Activated CD4-positive, alpha-beta memory T cell treated with anti-CD3 and anti-CD28 coated beads for 36 hours (primary cell): ENCODE results near the gene HOXD12. TPM values are rescaled to one million over a fixed set of nuclear protein-coding genes. Genes with fewer than 3 reads are reported as not detected.

Experiments
- CTCF ChIA-PET: fragments of 350-600 bp; sonication (Branson Sonifier 250); formaldehyde crosslinking; loops from one replicate; lab custom pipeline; 2021; ENCODE audit warnings: antibody characterized with exemption, inconsistent platforms; lab: Charles Lee
- POLR2A ChIA-PET: fragments of 350-600 bp; sonication (Branson Sonifier 250); formaldehyde crosslinking; loops from one replicate; lab custom pipeline; 2021; ENCODE audit warnings: antibody characterized with exemption; lab: Charles Lee
- DNase-seq: peaks from one replicate; pipeline ENCODE4 v3.0.0-alpha.2; 2020
- H3K27ac Mint-ChIP-seq: one replicate; pipeline ENCODE4 v1.8.0; 2021; ENCODE audit warnings: mixed read lengths
- H3K27me3 Mint-ChIP-seq: one replicate; pipeline ENCODE4 v1.8.0; 2021; ENCODE audit warnings: mixed read lengths
- H3K36me3 Mint-ChIP-seq: one replicate; pipeline ENCODE4 v1.8.0; 2021; ENCODE audit warnings: mixed read lengths
- H3K4me1 Mint-ChIP-seq: one replicate; pipeline ENCODE4 v1.8.0; 2021; ENCODE audit warnings: low read depth, mixed read lengths
- H3K4me3 Mint-ChIP-seq: one replicate; pipeline ENCODE4 v1.8.0; 2021; ENCODE audit warnings: mild to moderate bottlenecking, mixed read lengths
- H3K9me3 Mint-ChIP-seq: one replicate; pipeline ENCODE4 v1.8.0; 2021; ENCODE audit warnings: mixed read lengths
- intact Hi-C: fragments of 100-400 bp; cut with micrococcal nuclease; formaldehyde crosslinking; loops from one replicate; pipeline ENCODE4 v1.15.1; 2023
- total RNA-seq, 2 experiments: library from RNA; stranded (reverse); gene quantifications; one replicate each; pipeline ENCODE4 v1.2.3, GENCODE V29; 2021

Gene HOXD12
- total RNA-seq, 2 experiments from 2014 or later: not detected

DNA sequence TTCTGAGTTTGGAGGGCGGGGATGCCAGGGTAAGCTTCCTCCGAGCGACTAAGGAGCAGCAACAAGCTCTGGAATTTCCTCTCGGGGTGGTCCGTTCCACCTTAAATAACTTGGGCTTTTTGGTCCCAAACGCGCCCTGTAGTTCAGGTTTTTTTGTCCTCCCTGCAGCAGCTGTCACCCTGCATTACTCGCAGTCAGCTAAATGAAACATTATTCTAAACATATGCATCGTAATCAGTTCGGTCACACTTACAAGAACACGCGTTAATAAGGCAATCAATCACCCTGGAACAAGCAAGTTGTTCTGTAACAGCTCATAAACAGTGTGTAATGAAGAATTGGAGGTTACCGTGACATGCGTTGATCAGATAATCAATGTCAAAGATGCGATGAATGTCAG, 24.1 kb upstream of the HOXD12 start:
- peaks cover 7% of the 10 kb centered on the region for H3K9me3 Mint-ChIP-seq
- peaks cover 14% of the 10 kb centered on the region for H3K36me3 Mint-ChIP-seq
- POLR2A ChIA-PET: no interaction called here
- no peak overlapping the region for H3K4me3 Mint-ChIP-seq
- DNase-seq: no peak
- no peak overlapping the region for H3K27ac Mint-ChIP-seq
- H3K4me1 Mint-ChIP-seq: peaks cover 16% of the 10 kb centered on the region
- intact Hi-C loops: no loop called here
- CTCF ChIA-PET: interaction anchor here (1.5 kb wide), 1 partner anchor 21 kb away, joined by 4 read pairs; no protein-coding TSS in a partner anchor
- H3K27me3 Mint-ChIP-seq: peaks cover 75% of the 10 kb centered on the region

DNA sequence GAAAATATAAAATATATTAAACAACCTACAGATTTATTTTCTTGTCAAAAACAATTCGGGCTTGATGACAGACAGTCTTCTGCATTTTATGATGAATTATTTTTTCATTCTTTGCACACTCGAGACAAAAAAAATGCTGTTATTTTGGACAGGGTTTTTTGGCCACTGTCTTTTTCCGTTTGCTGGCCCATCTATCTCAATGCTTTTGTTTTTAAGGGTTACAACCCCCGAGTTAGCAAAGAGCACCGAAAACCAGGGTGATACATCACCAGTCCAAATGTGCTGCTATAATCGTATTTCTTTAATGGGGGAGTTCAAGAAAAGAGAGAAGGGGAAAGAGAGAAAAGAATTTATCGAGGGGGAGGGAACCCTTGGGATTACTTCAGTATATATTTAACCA, 23.5 kb upstream of the HOXD12 start:
- intact Hi-C loops: no loop called here
- H3K36me3 Mint-ChIP-seq: peaks cover 16% of the 10 kb centered on the region
- ChIA-PET CTCF (no interaction called here), POLR2A (no interaction called here)
- no peak for DNase-seq
- H3K4me3 Mint-ChIP-seq: no peak overlapping the region
- no peak overlapping the region for H3K27ac Mint-ChIP-seq
- peaks cover 18% of the 10 kb centered on the region for H3K4me1 Mint-ChIP-seq
- H3K27me3 Mint-ChIP-seq: peaks cover 74% of the 10 kb centered on the region
- peaks cover 10% of the 10 kb centered on the region for H3K9me3 Mint-ChIP-seq

DNA sequence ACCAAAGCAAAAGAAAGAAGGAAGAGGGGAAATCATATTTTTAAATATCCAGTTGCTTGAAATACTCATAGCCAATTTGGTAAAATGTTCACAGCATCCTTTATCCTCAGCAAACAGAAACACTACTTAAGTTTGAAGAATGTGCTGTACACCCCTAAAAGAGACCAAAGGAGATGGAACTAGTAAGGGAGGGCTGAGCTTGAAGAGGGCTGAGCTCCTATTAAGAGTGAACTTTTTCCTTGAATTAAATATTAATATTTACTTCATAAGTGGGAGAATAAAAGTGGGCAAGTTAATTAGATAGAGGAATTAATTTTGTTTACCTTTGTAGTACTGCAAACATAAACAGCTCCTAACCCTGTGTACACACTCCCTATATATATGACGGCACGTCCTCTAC, 22.8 kb upstream of the HOXD12 start:
- H3K4me3 Mint-ChIP-seq: no peak overlapping the region
- intact Hi-C loops: no loop called here
- H3K27ac Mint-ChIP-seq: no peak overlapping the region
- H3K4me1 Mint-ChIP-seq: peaks cover 19% of the 10 kb centered on the region
- peaks cover 22% of the 10 kb centered on the region for H3K36me3 Mint-ChIP-seq
- peaks cover 15% of the 10 kb centered on the region for H3K9me3 Mint-ChIP-seq
- ChIA-PET POLR2A (no interaction called here), CTCF (interaction anchor here (1.0 kb wide), 1 partner anchor 387 kb away, joined by 6 read pairs; no protein-coding TSS in a partner anchor)
- no peak for DNase-seq
- peaks cover 77% of the 10 kb centered on the region for H3K27me3 Mint-ChIP-seq

DNA sequence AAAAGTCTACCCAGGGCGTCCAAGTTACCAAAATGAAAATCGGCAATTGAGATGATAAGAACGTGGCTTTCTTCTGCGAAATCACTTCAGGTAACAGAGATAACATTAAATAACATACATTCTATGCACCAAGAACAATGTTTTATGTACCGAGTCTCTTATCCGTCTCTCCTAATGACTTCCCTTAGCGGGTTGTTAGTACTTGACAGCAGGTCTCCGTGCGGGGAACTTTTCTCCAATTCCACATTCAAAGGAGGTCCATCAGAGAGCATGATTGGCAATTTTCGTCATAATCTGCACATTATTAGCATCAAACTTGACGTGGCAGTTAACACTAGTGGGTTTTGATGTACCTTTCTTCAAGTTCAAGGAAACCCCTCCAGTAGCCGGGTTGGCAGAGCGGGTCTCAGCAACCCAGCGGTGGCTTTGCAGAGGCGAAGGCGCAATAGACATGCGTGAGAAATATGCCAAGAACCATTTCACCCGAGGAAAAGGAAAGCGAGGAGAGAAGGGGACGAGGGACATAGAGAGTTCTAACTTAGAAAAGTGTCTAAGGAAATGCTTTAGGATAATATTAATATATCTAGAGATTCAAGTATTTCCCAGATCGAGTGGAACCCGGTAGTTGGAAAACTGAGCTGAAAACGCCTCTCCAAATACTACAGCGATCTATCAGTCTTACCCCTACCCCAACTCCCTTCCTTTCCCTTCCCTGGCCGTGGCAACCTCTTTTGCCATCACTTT, 20.9 kb upstream of the HOXD12 start:
- ChIA-PET CTCF (interaction anchor here (0.7 kb wide), 1 partner anchor 15 kb away, joined by 3 read pairs; no protein-coding TSS in a partner anchor), POLR2A (no interaction called here)
- H3K4me3 Mint-ChIP-seq: peak overlapping the region; percentile 30
- DNase-seq: no peak
- H3K9me3 Mint-ChIP-seq: peaks cover 17% of the 10 kb centered on the region
- peaks cover 17% of the 10 kb centered on the region for H3K4me1 Mint-ChIP-seq
- peak overlapping the region; percentile 2 for H3K27ac Mint-ChIP-seq
- peaks cover 73% of the 10 kb centered on the region for H3K27me3 Mint-ChIP-seq
- intact Hi-C loops: no loop called here
- peaks cover 34% of the 10 kb centered on the region for H3K36me3 Mint-ChIP-seq

DNA sequence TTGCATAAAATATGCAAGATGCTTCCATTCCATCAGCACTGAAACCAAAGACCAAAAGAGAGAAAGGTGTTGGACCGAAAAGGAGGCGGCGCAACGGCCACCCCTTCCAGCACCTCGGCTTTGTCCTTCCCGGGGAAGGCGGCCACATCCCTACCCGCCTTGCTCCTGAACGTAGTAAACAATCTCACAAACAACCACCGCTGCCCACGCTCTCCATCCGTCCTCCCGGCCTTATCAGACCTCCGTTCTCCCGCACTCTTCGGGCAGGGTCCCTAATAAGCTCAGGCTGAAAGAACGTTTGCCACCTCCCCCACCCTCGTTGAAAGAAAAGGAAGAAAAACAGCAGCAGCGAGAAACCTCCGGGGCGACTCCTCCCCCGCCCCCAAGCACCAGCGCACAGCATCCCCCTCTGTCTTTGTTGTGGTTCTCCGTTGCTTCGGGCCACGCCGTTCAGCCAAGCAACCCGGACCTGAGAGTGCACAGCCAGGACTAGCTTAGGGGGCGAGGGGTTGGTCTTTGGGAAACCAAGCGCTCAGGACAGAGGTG, 20.2 kb upstream of the HOXD12 start:
- H3K27ac Mint-ChIP-seq: peak overlapping the region; percentile 42
- intact Hi-C loops: no loop called here
- peak overlapping the region; percentile 30 for H3K4me3 Mint-ChIP-seq
- CTCF ChIA-PET: interaction anchor here (0.7 to 1.2 kb wide), 2 partner anchors 14 to 18 kb away, joined by 3 read pairs; no protein-coding TSS in a partner anchor
- H3K9me3 Mint-ChIP-seq: peaks cover 22% of the 10 kb centered on the region
- POLR2A ChIA-PET: interaction anchor here (0.6 kb wide), 1 partner anchor 380 kb away, joined by 3 read pairs; no protein-coding TSS in a partner anchor
- DNase-seq: no peak
- peaks cover 17% of the 10 kb centered on the region for H3K4me1 Mint-ChIP-seq
- H3K27me3 Mint-ChIP-seq: peaks cover 74% of the 10 kb centered on the region
- peaks cover 39% of the 10 kb centered on the region for H3K36me3 Mint-ChIP-seq

DNA sequence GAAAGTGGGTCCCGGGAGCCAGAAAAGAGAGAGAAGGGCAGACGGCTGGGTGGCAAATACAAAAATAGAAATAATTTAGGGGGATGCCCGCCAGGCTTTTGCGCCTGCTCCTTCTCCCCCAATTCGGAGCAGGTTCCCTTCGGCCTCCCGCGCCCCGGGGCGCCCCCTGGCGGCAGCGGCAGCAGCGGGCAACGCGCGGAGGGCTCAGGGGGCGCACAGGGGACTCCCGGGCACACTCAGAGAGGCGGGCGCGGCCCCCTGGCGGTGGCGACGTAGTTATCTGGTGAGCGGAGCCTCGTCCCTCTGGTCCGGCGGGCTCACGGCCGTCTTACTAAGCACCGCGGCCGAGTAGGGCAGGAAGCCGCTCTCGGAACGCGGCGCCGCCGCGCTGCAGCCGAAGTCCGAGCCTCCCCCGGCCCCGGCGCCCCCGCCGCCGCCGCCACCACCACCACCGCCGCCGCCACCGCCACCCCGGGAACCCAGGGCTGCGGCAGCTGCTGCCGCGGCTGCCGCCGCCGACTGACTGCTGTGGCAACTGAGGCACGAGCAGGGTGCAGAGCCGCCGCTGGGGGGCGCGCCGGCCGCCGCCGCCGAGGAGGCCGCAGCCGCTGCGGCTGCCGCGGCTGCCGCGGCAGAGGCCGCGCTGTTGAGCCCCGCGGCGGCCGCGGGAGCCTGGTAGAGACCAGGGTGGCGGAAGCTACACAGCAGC, 19.6 kb upstream of the HOXD12 start:
- Mint-ChIP-seq H3K36me3 (peaks cover 39% of the 10 kb centered on the region), H3K27ac (peak overlapping the region; percentile 42), H3K4me3 (peak overlapping the region; percentile 30), H3K9me3 (peaks cover 22% of the 10 kb centered on the region), H3K27me3 (peaks cover 74% of the 10 kb centered on the region), H3K4me1 (peaks cover 17% of the 10 kb centered on the region)
- POLR2A ChIA-PET: interaction anchor here (0.6 kb wide), 1 partner anchor 380 kb away, joined by 3 read pairs; no protein-coding TSS in a partner anchor
- CTCF ChIA-PET: interaction anchor here (0.7 to 1.2 kb wide), 3 partner anchors 14 to 18 kb away, joined by 3 read pairs; no protein-coding TSS in a partner anchor
- intact Hi-C loops: loop anchor here (2.0 kb wide), 1 partner anchor 17 kb away; no protein-coding TSS in a partner anchor
- no peak for DNase-seq

DNA sequence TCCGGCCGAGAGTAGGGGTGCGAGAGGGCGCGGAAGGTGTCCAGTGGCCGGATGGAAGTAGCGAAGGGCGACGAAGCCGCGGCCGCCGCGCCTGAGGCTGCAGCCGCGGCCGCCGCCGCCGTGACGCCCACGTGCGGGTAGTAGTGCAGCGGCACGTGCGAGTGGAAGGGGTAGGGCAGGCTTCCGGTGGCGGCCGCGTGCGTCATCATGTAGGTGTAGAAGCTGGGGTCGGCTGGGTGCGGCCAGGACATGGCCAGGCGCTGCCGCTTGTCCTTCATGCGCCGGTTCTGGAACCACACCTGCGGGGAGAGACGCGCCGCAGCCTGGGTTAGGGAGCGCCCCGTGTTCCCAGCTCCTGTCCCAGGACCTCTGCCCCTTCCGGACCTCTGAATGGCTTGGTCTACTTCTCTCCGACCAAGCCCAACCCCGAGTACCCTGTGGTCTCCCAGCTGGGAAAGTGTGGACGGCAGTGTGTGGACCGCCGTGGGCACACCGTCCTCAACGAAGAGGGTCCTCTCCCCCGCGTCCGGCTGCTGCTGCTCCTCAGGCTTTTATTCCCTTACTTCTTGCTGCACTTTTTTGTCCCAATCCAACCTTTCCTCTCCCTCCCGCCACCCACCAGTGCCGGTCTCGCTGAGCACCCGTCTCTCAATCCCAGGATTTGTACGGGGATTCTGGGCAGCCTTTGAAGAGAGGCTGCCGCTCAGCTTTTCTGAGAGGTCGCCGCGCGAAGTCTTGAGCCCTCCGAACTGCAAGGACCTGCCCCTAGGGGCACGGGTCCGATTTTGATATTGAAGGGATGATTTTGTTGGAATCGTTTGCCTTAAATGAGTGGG, 18.8 kb upstream of the HOXD12 start:
- Mint-ChIP-seq H3K27ac (peak overlapping the region; percentile 52), H3K4me3 (peak overlapping the region; percentile 45), H3K27me3 (peaks cover 75% of the 10 kb centered on the region), H3K4me1 (peaks cover 17% of the 10 kb centered on the region), H3K36me3 (peaks cover 39% of the 10 kb centered on the region), H3K9me3 (peaks cover 19% of the 10 kb centered on the region)
- intact Hi-C loops: loop anchor here (2.0 kb wide), 1 partner anchor 16 kb away; no protein-coding TSS in a partner anchor
- CTCF ChIA-PET: interaction anchor here (0.9 to 2.0 kb wide), 3 partner anchors 15 to 17 kb away, joined by 3 to 7 read pairs (median 3); no protein-coding TSS in a partner anchor
- DNase-seq: no peak
- POLR2A ChIA-PET: no interaction called here

DNA sequence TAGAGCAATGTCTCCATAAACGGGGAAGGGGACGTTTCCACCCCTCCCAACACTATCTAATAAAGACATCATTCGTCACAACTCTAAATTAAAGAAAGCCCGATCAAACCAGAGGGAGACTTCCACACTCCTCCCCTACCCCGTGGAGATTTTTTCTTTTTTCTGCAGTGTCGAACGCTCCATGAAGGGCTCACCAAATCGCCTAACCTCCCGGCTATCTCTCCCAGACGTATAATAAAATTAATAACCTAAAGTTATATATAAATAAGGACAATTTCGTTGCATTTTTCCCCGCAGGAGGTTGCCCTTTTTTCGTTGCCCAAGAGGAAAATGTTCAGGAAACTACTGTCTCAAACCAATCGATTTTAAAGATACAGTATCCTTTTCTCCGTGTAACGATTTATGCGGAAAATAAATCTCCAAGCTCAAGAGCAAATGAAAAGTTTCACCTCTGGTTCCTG, 18.2 kb upstream of the HOXD12 start:
- H3K9me3 Mint-ChIP-seq: peaks cover 18% of the 10 kb centered on the region
- ChIA-PET POLR2A (no interaction called here), CTCF (interaction anchor here (2.0 kb wide), 1 partner anchor 16 kb away, joined by 7 read pairs; no protein-coding TSS in a partner anchor)
- H3K36me3 Mint-ChIP-seq: peaks cover 39% of the 10 kb centered on the region
- peaks cover 74% of the 10 kb centered on the region for H3K27me3 Mint-ChIP-seq
- H3K4me3 Mint-ChIP-seq: peak overlapping the region; percentile 45
- DNase-seq: no peak
- H3K27ac Mint-ChIP-seq: peak overlapping the region; percentile 52
- H3K4me1 Mint-ChIP-seq: peaks cover 17% of the 10 kb centered on the region
- intact Hi-C loops: loop anchor here (2.0 kb wide), 1 partner anchor 15 kb away; no protein-coding TSS in a partner anchor

DNA sequence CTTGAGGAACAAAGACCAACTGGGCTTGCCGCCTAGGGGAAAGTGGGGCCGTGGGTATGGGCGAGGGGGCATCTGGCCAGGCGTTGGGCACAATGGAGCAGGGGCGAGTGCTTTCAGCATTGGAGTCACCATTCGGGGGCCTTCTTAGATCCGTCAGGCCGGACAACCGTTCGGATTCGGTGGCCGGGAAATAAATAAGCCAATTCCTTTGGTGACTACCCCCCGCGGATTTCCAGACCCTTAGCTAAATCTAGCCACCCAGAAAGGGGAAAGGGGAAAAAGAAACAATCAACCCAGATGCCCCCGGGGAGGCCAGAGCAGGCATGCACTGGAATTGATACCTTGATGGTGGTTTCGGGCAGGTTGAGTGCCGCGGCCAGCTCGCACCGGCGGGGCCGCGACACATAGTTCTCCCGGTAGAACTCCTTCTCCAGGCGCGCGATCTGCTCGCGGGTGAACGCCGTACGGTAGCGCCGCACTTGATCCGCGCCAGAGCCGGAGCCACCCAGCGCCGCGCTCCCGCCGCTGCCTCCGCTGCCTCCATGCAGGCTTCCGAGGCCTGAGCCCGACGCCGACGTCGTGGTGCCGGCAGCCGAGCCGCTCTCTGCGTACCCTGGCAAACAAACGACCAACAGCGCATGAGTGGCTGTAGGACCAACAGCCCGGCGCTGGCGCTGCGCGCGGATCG, 17.6 kb upstream of the HOXD12 start:
- peaks cover 76% of the 10 kb centered on the region for H3K27me3 Mint-ChIP-seq
- no peak for DNase-seq
- H3K36me3 Mint-ChIP-seq: peaks cover 42% of the 10 kb centered on the region
- ChIA-PET POLR2A (no interaction called here), CTCF (interaction anchor here (2.0 kb wide), 1 partner anchor 16 kb away, joined by 7 read pairs; no protein-coding TSS in a partner anchor)
- no peak overlapping the region for H3K4me3 Mint-ChIP-seq
- peaks cover 18% of the 10 kb centered on the region for H3K9me3 Mint-ChIP-seq
- peaks cover 17% of the 10 kb centered on the region for H3K4me1 Mint-ChIP-seq
- H3K27ac Mint-ChIP-seq: peak overlapping the region; percentile 52
- intact Hi-C loops: loop anchor here (2.0 kb wide), 1 partner anchor 15 kb away; no protein-coding TSS in a partner anchor

DNA sequence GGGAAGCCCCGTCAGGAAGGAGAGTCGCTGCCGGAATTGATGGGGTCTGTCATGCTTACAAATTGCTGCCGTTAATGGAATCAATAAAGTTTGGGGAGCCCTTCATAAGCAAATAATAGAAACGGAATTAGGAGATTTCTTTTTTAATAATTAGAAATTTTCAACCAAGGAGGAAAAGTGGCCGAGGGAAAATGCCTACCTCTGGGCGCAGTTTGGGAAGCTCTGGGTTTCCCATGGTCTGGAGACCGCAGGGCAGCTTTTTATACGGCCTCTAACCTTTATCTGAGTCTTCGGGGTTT, 17.1 kb upstream of the HOXD12 start:
- peak overlapping the region; percentile 60 for H3K27ac Mint-ChIP-seq
- DNase-seq: no peak
- H3K36me3 Mint-ChIP-seq: peaks cover 42% of the 10 kb centered on the region
- ChIA-PET POLR2A (no interaction called here), CTCF (interaction anchor here (2.0 kb wide), 1 partner anchor 15 kb away, joined by 7 read pairs; no protein-coding TSS in a partner anchor)
- peaks cover 18% of the 10 kb centered on the region for H3K9me3 Mint-ChIP-seq
- no peak overlapping the region for H3K4me3 Mint-ChIP-seq
- H3K4me1 Mint-ChIP-seq: peaks cover 17% of the 10 kb centered on the region
- peaks cover 76% of the 10 kb centered on the region for H3K27me3 Mint-ChIP-seq
- intact Hi-C loops: no loop called here
